Activated gamma-delta T cell (primary cell): ENCODE measurements around the gene CARD10.

Experiments used
- DNase-seq: peaks from one replicate; lab custom pipeline; 2025; lab: John Stamatoyannopoulos, UW

Gene CARD10

GRCh38 chr22:37462436-37462835 is 56.8 kb downstream of the CARD10 start:
- DNase-seq = no peak

GRCh38 chr22:37461961-37462360 is 57.3 kb downstream of the CARD10 start:
- no peak for DNase-seq

- no peak for DNase-seq
Measured at GRCh38 chr22:37460684-37461083, 58.5 kb downstream of the CARD10 start.

GRCh38 chr22:37459206-37459605 is 60.0 kb downstream of the CARD10 start:
- DNase-seq = no peak

GRCh38 chr22:37457093-37457893 is 61.9 kb downstream of the CARD10 start:
- no peak for DNase-seq

- DNase-seq = no peak
Measured at GRCh38 chr22:37456346-37456745, 62.9 kb downstream of the CARD10 start.

GRCh38 chr22:37455896-37456295 is 63.3 kb downstream of the CARD10 start:
- DNase-seq = no peak

GRCh38 chr22:37454857-37455686 is 64.1 kb downstream of the CARD10 start:
- DNase-seq = no peak

GRCh38 chr22:37453696-37454095 is 65.5 kb downstream of the CARD10 start:
- no peak for DNase-seq

- DNase-seq = no peak
Measured at GRCh38 chr22:37451218-37451617, 68.0 kb downstream of the CARD10 start.

- DNase-seq = no peak
Measured at GRCh38 chr22:37449331-37450001, 69.7 kb downstream of the CARD10 start.

GRCh38 chr22:37448516-37449127 is 70.6 kb downstream of the CARD10 start:
- DNase-seq = no peak

- DNase-seq = no peak
Measured at GRCh38 chr22:37445501-37445900, 73.7 kb downstream of the CARD10 start.

GRCh38 chr22:37443977-37444376 is 75.2 kb downstream of the CARD10 start:
- no peak for DNase-seq

GRCh38 chr22:37443086-37443485 is 76.1 kb downstream of the CARD10 start:
- no peak for DNase-seq

- no peak for DNase-seq
Measured at GRCh38 chr22:37442537-37442936, 76.7 kb downstream of the CARD10 start.

- DNase-seq = no peak
Measured at GRCh38 chr22:37442135-37442534, 77.1 kb downstream of the CARD10 start.

GRCh38 chr22:37440875-37441274 is 78.3 kb downstream of the CARD10 start:
- no peak for DNase-seq
